DOHH2 (cell line): Measurements from ENCODE around the gene TBC1D10A.
A peak's percentile ranks its signal among the peaks of the same experiment; 100 is the strongest.

Experiments
- H3F3A ChIP-seq: fragments of 200-600 bp; sonication (generic), shearing (Covaris generic); 2 replicates; pipeline ENCODE4 v1.6.0; 2016; ENCODE audit warnings: antibody characterized with exemption, mild to moderate bottlenecking; ENCODE audit not compliant: control insufficient read depth, insufficient read depth
- H3K27ac ChIP-seq: fragments of 200-600 bp; sonication (generic); 2 replicates; pipeline ENCODE4 v1.5.1; 2014; ENCODE audit warnings: low read depth, mild to moderate bottlenecking, low read length, moderate library complexity
- H3K27me3 ChIP-seq: fragments of 200-600 bp; sonication (generic); 2 replicates; pipeline ENCODE4 v1.6.1; 2014; ENCODE audit warnings: mild to moderate bottlenecking, low read length, mixed read lengths; ENCODE audit not compliant: control insufficient read depth
- H3K36me3 ChIP-seq: fragments of 200-600 bp; sonication (generic); 2 replicates; pipeline ENCODE4 v1.6.1; 2014; ENCODE audit warnings: mild to moderate bottlenecking, low read length, moderate library complexity, mixed read lengths; ENCODE audit not compliant: control insufficient read depth
- H3K4me1 ChIP-seq: fragments of 200-600 bp; sonication (generic); 2 replicates; pipeline ENCODE4 v1.6.1; 2014; ENCODE audit warnings: mild to moderate bottlenecking, low read length, mixed read lengths; ENCODE audit not compliant: control insufficient read depth
- H3K4me2 ChIP-seq: fragments of 200-600 bp; sonication (generic); 2 replicates; pipeline ENCODE4 v1.6.0; 2014; ENCODE audit warnings: mild to moderate bottlenecking, low read length, moderate library complexity
- H3K4me3 ChIP-seq: fragments of 200-600 bp; sonication (generic); 2 replicates; pipeline ENCODE4 v1.5.1; 2014; ENCODE audit warnings: mild to moderate bottlenecking, low read length, mixed read lengths
- H3K79me2 ChIP-seq: fragments of 200-600 bp; sonication (generic); 2 replicates; pipeline ENCODE4 v1.6.1; 2014; ENCODE audit warnings: mild to moderate bottlenecking, low read length, mixed read lengths; ENCODE audit not compliant: control insufficient read depth
- H3K9me2 ChIP-seq: fragments of 200-600 bp; sonication (generic); replicated peaks from 2 replicates; pipeline ENCODE4 v1.6.1; 2014; ENCODE audit warnings: mild to moderate bottlenecking, low read length, mixed read lengths; ENCODE audit not compliant: control insufficient read depth
- H3K9me3 ChIP-seq: fragments of 200-600 bp; sonication (generic); 2 replicates; pipeline ENCODE4 v1.6.1; 2014; ENCODE audit warnings: antibody characterized with exemption, low read length, mixed read lengths; ENCODE audit not compliant: control insufficient read depth, insufficient read depth
- H4K20me1 ChIP-seq: fragments of 200-600 bp; sonication (generic); 2 replicates; pipeline ENCODE4 v1.6.0; 2014; ENCODE audit warnings: low read depth, mild to moderate bottlenecking, antibody characterized with exemption, low read length, moderate library complexity; ENCODE audit not compliant: control insufficient read depth, insufficient read depth
- EZH2phosphoT487 ChIP-seq: fragments of 200-600 bp; sonication (generic); IDR thresholded peaks from 2 replicates; pipeline ENCODE4 v1.6.1; 2017; ENCODE audit warnings: borderline replicate concordance, mild to moderate bottlenecking, antibody characterized with exemption, low read length, moderate library complexity, mixed read lengths
- TF ChIP-seq, protein P1 (sequence below): fragments of 200-600 bp; sonication (generic); IDR thresholded peaks from one replicate; pipeline ENCODE4 v1.5.1; 2014; ENCODE audit warnings: antibody characterized with exemption, mild to moderate bottlenecking, low read depth, low read length; ENCODE audit not compliant: poor library complexity, severe bottlenecking

Gene TBC1D10A, protein sequence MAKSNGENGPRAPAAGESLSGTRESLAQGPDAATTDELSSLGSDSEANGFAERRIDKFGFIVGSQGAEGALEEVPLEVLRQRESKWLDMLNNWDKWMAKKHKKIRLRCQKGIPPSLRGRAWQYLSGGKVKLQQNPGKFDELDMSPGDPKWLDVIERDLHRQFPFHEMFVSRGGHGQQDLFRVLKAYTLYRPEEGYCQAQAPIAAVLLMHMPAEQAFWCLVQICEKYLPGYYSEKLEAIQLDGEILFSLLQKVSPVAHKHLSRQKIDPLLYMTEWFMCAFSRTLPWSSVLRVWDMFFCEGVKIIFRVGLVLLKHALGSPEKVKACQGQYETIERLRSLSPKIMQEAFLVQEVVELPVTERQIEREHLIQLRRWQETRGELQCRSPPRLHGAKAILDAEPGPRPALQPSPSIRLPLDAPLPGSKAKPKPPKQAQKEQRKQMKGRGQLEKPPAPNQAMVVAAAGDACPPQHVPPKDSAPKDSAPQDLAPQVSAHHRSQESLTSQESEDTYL

DNA sequence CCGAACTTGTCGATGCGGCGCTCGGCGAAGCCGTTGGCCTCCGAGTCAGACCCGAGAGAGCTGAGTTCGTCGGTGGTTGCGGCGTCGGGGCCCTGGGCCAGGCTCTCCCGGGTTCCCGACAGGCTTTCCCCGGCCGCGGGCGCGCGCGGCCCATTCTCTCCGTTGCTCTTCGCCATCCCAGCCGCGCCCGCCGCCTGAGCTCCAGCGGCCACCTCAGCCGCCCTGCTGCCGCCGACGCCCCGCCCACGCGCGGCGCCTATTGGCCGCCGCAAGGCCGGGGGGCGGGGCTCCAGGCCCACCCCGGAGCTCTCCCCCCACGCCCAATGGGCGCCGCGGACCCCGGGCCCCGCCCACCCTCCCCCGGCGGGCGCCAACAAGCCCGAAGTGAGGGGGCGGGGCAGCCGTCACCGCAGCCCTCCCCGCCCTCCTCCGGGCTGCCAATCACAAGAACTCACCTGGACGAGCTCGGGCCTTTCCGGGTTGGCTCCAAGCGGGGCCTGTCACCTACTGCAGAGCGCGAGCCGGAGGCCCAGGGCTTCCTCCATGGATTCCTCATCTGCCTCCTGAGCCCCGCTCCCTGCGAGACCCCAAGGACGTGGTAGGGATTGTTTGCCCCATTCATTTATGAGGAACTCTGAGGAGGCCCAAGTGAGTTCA, at the start of gene TBC1D10A:
Gene TBC1D10A, minus strand, starts transcription at position 236 of the 657 bp plus-strand sequence. Its CDS starts 60 bp downstream, at position 176.
- TF ChIP-seq, protein P1, sequence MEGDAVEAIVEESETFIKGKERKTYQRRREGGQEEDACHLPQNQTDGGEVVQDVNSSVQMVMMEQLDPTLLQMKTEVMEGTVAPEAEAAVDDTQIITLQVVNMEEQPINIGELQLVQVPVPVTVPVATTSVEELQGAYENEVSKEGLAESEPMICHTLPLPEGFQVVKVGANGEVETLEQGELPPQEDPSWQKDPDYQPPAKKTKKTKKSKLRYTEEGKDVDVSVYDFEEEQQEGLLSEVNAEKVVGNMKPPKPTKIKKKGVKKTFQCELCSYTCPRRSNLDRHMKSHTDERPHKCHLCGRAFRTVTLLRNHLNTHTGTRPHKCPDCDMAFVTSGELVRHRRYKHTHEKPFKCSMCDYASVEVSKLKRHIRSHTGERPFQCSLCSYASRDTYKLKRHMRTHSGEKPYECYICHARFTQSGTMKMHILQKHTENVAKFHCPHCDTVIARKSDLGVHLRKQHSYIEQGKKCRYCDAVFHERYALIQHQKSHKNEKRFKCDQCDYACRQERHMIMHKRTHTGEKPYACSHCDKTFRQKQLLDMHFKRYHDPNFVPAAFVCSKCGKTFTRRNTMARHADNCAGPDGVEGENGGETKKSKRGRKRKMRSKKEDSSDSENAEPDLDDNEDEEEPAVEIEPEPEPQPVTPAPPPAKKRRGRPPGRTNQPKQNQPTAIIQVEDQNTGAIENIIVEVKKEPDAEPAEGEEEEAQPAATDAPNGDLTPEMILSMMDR: no peak
- no peak for TF ChIP-seq EZH2phosphoT487
- Histone ChIP-seq H3K36me3 (peaks cover 14% of the 10 kb centered on the region; the same call in 1 of the 2 replicates), H3K4me1 (peaks cover 25% of the 10 kb centered on the region), H3K27ac (peak within 1 kb of the TSS; percentile 46), H3K4me2 (peak within 1 kb of the TSS; percentile 99), H3K79me2 (peaks cover 7% of the 10 kb centered on the region), H3K4me3 (peak within 1 kb of the TSS; percentile 97), H3K27me3 (no peaks in the 10 kb centered on the region), H4K20me1 (no peaks in the 10 kb centered on the region), H3K9me2 (no peaks in the 10 kb centered on the region), H3F3A (peaks cover 7% of the 10 kb centered on the region; the same call in 1 of the 2 replicates), H3K9me3 (no peaks in the 10 kb centered on the region)

DNA sequence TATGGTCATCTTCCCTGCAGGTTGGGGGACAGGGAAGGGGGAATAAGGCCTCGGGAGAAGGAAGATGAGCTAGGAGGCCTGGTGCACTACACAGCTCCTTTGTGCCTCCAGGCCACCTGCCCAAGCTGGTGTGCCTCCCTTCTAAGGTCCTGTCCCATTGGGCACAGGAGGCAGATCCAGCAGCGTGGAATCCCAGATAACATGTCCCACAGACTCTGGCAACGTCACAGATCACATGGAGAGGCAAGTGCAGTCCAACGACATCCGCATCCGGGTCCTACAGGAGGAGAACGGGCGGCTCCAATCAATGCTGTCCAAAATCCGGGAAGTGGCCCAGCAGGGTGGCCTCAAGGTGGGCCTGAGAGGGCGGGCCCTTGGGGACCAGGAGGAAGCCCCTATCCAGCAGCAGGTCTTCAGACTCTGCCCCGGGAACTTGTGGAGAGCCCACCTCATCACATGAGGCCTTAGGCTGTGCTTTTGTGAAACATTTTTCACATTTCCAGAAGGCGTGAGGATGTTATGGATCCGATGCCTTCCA, 48.6 kb upstream of the TBC1D10A start:
- H3K27me3 ChIP-seq: no peaks in the 10 kb centered on the region
- H3K4me1 ChIP-seq: no peaks in the 10 kb centered on the region
- H4K20me1 ChIP-seq: no peaks in the 10 kb centered on the region
- H3F3A ChIP-seq: no peaks in the 10 kb centered on the region
- H3K36me3 ChIP-seq: no peaks in the 10 kb centered on the region
- no peaks in the 10 kb centered on the region for H3K9me3 ChIP-seq
- H3K4me3 ChIP-seq: no peak overlapping the region
- H3K4me2 ChIP-seq: no peak overlapping the region
- H3K79me2 ChIP-seq: no peaks in the 10 kb centered on the region
- no peak for TF ChIP-seq EZH2phosphoT487
- TF ChIP-seq, protein P1: no peak
- no peaks in the 10 kb centered on the region for H3K9me2 ChIP-seq
- no peak overlapping the region for H3K27ac ChIP-seq

DNA sequence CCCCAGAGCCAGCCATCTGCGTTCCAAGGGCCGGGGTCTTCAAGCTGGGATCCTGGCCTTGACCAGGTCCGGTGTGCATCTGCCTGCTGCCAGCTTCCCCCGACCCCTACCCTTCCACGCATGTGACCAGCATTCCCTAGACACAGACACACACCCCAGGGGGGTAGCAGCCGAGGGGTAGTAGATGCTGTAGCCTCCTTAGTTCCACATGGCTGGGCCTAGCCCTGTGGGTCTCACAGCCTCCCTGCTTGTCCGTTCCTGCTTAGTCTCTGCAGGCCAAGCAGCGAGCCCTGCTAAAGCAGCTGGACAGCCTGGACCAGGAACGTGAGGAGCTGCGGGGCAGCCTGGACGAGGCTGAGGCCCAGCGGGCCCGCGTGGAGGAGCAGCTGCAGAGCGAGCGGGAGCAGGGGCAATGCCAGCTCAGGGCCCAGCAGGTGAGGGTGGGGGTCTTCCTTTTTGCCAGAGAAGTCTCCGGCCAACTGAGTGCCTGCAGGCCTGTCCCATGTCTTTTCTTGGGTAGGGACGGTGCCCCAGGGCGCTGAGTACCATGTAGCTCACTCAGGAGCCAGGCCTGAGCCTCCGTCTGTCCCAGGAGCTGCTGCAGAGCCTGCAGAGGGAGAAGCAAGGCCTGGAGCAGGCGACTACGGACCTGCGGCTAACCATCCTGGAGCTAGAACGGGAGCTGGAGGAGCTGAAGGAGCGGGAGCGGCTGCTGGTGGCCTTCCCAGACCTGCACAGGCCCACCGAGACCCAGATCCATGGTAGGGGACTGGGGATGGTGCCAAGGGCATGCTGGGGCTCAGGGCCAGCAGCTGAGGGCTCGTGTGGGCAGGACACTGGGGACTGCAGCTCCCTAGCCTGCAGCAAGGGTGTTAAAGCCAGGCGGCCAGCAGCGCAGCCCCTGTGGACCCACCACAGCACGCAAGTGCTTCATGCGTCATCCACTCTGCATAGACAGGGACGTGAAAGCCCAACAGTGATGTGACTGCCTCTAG, 46.9 kb upstream of the TBC1D10A start:
- no peaks in the 10 kb centered on the region for H3K36me3 ChIP-seq
- H3K9me3 ChIP-seq: no peaks in the 10 kb centered on the region
- no peak overlapping the region for H3K4me3 ChIP-seq
- H3F3A ChIP-seq: no peaks in the 10 kb centered on the region
- H3K27ac ChIP-seq: no peak overlapping the region
- no peaks in the 10 kb centered on the region for H3K79me2 ChIP-seq
- no peaks in the 10 kb centered on the region for H3K4me1 ChIP-seq
- no peak for TF ChIP-seq EZH2phosphoT487
- TF ChIP-seq, protein P1: no peak
- no peak overlapping the region for H3K4me2 ChIP-seq
- no peaks in the 10 kb centered on the region for H3K27me3 ChIP-seq
- H4K20me1 ChIP-seq: no peaks in the 10 kb centered on the region
- H3K9me2 ChIP-seq: no peaks in the 10 kb centered on the region
